ENCODE data around the gene NSUN6. TPM values are rescaled to one million over a fixed set of nuclear protein-coding genes. Genes with fewer than 3 reads are reported as not detected.

Gene NSUN6
- polyA plus RNA-seq, 3 donors = 1.2 to 5.1 (median 3.1) TPM

GRCh38 chr10:18533896-18534295 lies 117.5 kb downstream of the NSUN6 start:
- Histone ChIP-seq H4K20me1 (ENCODE audit: insufficient read depth, low read length) (no peaks in the 10 kb centered on the region), H3K9ac (ENCODE audit: insufficient read depth, low read length, poor library complexity, severe bottlenecking) (no peak overlapping the region), H3K4me2 (replicated peaks; ENCODE audit: extremely low read depth, low read length, poor library complexity, severe bottlenecking) (no peak overlapping the region), H2AFZ (ENCODE audit: insufficient read depth, low read depth, low read length, poor library complexity, severe bottlenecking) (no peak overlapping the region), H3K27ac (ENCODE audit: low read depth in 1 of 2, low read length in 2 of 2) (no peak overlapping the region), H3K4me1 (ENCODE audit: control insufficient read depth in 1 of 2, insufficient read depth in 2 of 2, low read length in 2 of 2) (no peaks in the 10 kb centered on the region), H3K9me3 (replicated peaks in 1 of 2; ENCODE audit: control insufficient read depth in 1 of 2, insufficient read depth in 1 of 2, low read length in 2 of 2) (no peaks in the 10 kb centered on the region), H3K27me3 (ENCODE audit: control insufficient read depth in 2 of 2, insufficient read depth in 2 of 2, low read length in 2 of 2) (no peaks in the 10 kb centered on the region), H3K79me2 (ENCODE audit: insufficient read depth, low read length) (no peaks in the 10 kb centered on the region), H3K36me3 (replicated peaks in 1 of 2; ENCODE audit: control insufficient read depth in 1 of 2, insufficient read depth in 2 of 2, low read length in 2 of 2) (peaks cover under 1 to 3% of the 10 kb centered on the region in 2 donors), H3K4me3 (replicated peaks in 1 of 3; ENCODE audit: low read depth in 2 of 3, low read length in 3 of 3) (no peak overlapping the region)
- WGBS (ENCODE audit: insufficient coverage) = 100% methylated on average over 2 of the region's 5 CpGs
- no peak for TF ChIP-seq CTCF (IDR thresholded peaks at IDR 0.05)
- Mint-ChIP-seq H3K9me3 (peaks cover 0 to 5% (median 3%) of the 10 kb centered on the region in 7 donors), H3K27me3 (ENCODE audit: low read depth in 3 of 3) (peaks cover 0 to 1% (median 0%) of the 10 kb centered on the region in 3 donors), H3K4me1 (no peaks in the 10 kb centered on the region), H3K27ac (no peak overlapping the region), H3K4me3 (no peak overlapping the region), H3K36me3 (peaks cover 8 to 9% of the 10 kb centered on the region in 2 donors)
- intact Hi-C loops (cut with micrococcal nuclease) = no loop called here
- DNase-seq = no peak

DNA sequence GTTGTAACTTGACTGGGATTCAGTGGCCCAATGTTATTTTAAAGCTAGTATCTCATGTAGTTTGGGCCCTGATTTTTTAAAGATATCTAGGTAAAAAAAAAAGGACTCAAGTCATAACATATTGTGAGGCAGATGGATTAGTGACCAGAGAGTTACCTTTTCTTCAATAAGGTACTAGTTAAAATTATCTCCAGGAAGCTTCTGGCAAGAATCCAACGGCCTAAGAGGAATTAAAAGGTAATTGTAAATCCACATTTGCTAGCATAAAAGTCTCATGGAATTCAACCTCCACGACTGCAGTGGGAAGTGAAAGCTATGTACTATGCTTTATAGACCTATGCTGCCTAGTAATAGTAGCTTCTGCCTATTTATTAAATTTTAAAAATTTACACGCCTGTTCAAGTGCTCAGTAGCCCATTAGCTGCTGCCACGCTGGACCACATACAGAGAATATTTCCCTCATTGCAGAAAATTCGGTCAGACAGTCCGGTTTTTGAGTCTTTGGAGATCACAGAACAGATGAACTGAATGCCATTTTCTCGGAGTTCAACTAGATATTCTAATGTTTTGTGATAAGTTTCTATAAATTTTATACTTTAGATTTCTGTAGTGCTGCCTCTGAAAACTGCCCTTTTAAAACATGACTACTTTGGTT lies 118.4 kb downstream of the NSUN6 start:
- no peaks in the 10 kb centered on the region for H3K4me1 Mint-ChIP-seq
- H3K36me3 ChIP-seq (replicated peaks in 1 of 2; ENCODE audit: control insufficient read depth in 1 of 2, insufficient read depth in 2 of 2, low read length in 2 of 2) = no peaks in the 10 kb centered on the region
- no peak overlapping the region for H3K4me3 ChIP-seq (replicated peaks in 1 of 3; ENCODE audit: low read depth in 2 of 3, low read length in 3 of 3)
- no peak for TF ChIP-seq CTCF (IDR thresholded peaks at IDR 0.05)
- no peak overlapping the region for H3K4me2 ChIP-seq (replicated peaks; ENCODE audit: extremely low read depth, low read length, poor library complexity, severe bottlenecking)
- peaks cover 0 to 5% (median 3%) of the 10 kb centered on the region in 7 donors for H3K9me3 Mint-ChIP-seq
- H4K20me1 ChIP-seq (ENCODE audit: insufficient read depth, low read length) = no peaks in the 10 kb centered on the region
- H3K27me3 ChIP-seq (ENCODE audit: control insufficient read depth in 2 of 2, insufficient read depth in 2 of 2, low read length in 2 of 2) = no peaks in the 10 kb centered on the region
- no peak overlapping the region for H3K4me3 Mint-ChIP-seq
- no peaks in the 10 kb centered on the region for H3K4me1 ChIP-seq (ENCODE audit: control insufficient read depth in 1 of 2, insufficient read depth in 2 of 2, low read length in 2 of 2)
- H3K79me2 ChIP-seq (ENCODE audit: insufficient read depth, low read length) = no peaks in the 10 kb centered on the region
- H3K27ac Mint-ChIP-seq = no peak overlapping the region
- WGBS (ENCODE audit: insufficient coverage) = no CpG with 5 or more reads among the region's 7 CpGs
- intact Hi-C loops (cut with micrococcal nuclease) = no loop called here
- H3K27me3 Mint-ChIP-seq (ENCODE audit: low read depth in 3 of 3) = peaks cover 0 to 1% (median 0%) of the 10 kb centered on the region in 3 donors
- H3K27ac ChIP-seq (ENCODE audit: low read depth in 1 of 2, low read length in 2 of 2) = no peak overlapping the region
- no peak for DNase-seq
- peaks cover 7 to 9% of the 10 kb centered on the region in 2 donors for H3K36me3 Mint-ChIP-seq
- H2AFZ ChIP-seq (ENCODE audit: insufficient read depth, low read depth, low read length, poor library complexity, severe bottlenecking) = no peak overlapping the region
- no peak overlapping the region for H3K9ac ChIP-seq (ENCODE audit: insufficient read depth, low read length, poor library complexity, severe bottlenecking)
- H3K9me3 ChIP-seq (replicated peaks in 1 of 2; ENCODE audit: control insufficient read depth in 1 of 2, insufficient read depth in 1 of 2, low read length in 2 of 2) = no peaks in the 10 kb centered on the region
